GM10248 (cell line): ENCODE measurements around the gene CDC42BPB.

Experiments used
- CTCF ChIA-PET: fragments of 300-600 bp; sonication (Branson Sonifier 250); formaldehyde crosslinking; extraction: SDS; loops from one replicate; lab custom pipeline; 2021; ENCODE audit warnings: antibody characterized with exemption; lab: Yijun Ruan, JAX
- POLR2A ChIA-PET: fragments of 350-650 bp; sonication (Branson Sonifier 250); formaldehyde crosslinking; extraction: SDS; loops from one replicate; lab custom pipeline; 2020; ENCODE audit warnings: antibody characterized with exemption; lab: Yijun Ruan, JAX
- DNase-seq: peaks from one replicate; pipeline ENCODE4 v3.0.0; 2012; ENCODE audit errors: extremely low spot score
- TF ChIP-seq, protein P1 (sequence below): IDR thresholded peaks from 2 replicates; pipeline ENCODE4 v1.5.1; 2012; ENCODE audit warnings: mild to moderate bottlenecking, low read depth; ENCODE audit errors: extremely low read depth, missing control alignments, control extremely low read depth

Gene CDC42BPB

GRCh38 chr14:103002578-103003350, 54.6 kb downstream of the CDC42BPB start:
- ChIA-PET POLR2A (no interaction called here), CTCF (interaction anchor here (0.8 to 1.6 kb wide), 2 partner anchors 22 to 287 kb away, joined by 3 to 4 read pairs; no protein-coding TSS in a partner anchor)
- no peak for DNase-seq
- TF ChIP-seq, protein P1, sequence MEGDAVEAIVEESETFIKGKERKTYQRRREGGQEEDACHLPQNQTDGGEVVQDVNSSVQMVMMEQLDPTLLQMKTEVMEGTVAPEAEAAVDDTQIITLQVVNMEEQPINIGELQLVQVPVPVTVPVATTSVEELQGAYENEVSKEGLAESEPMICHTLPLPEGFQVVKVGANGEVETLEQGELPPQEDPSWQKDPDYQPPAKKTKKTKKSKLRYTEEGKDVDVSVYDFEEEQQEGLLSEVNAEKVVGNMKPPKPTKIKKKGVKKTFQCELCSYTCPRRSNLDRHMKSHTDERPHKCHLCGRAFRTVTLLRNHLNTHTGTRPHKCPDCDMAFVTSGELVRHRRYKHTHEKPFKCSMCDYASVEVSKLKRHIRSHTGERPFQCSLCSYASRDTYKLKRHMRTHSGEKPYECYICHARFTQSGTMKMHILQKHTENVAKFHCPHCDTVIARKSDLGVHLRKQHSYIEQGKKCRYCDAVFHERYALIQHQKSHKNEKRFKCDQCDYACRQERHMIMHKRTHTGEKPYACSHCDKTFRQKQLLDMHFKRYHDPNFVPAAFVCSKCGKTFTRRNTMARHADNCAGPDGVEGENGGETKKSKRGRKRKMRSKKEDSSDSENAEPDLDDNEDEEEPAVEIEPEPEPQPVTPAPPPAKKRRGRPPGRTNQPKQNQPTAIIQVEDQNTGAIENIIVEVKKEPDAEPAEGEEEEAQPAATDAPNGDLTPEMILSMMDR = no peak

DNA sequence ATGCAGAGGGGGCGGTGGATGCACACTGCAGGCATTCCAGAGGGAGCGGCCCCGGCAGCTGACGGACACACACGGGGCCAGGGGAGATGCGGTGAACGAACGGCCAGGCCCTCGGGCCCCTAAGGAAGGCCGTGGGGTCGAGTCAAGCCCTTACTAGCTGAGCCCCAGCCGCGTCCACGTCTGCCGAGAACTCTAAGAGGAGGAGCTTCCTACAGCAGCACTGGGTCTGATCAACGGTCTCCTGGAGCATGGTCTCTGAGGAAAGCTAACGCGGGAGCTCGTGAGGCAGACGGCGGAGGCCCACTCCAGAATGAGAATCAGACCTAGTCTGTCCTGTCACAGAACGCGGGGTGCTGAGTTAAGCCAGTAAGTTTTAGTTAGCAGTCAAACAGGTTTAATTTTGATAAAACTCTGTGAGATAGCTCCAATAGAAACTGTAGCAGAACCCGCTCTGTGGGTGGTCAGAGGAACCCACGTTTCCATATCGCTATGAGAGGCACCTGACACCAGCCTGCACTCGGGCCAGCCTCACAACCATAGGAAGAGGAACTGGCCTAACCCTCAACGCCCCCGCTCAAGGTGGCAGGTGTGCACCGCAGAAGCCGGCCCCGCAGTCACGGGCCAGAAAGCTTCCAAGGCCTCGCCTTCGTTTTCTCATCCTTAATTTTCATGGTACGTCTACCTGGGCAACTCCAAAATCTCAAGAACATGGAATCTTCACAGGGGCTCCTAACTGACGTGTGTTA, 55.5 kb downstream of the CDC42BPB start:
- TF ChIP-seq, protein P1 = no peak
- CTCF ChIA-PET = interaction anchor here (1.2 to 3.1 kb wide), 3 partner anchors 9 to 307 kb away, joined by 3 to 16 read pairs (median 4); no protein-coding TSS in a partner anchor

DNA sequence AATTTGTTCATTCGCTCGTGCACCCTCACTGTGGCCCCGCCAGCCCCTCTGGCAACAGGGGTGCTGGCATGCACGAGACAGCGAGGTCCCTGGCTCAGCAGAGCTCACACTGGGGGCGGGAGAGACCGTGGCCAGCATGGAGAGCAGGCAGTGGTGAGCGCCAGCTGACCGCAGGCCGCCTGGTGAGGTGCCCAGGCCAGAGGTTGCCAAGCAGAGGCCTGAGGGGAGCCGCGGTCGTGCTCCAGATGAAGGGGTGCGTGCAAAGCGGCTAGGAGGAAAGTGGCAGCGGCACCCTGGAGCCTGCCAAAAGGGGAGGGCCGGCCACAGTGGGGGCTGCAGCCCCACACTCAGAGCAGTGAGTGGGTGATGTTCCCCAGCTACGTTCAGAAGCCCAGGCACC, 56.1 kb downstream of the CDC42BPB start:
- TF ChIP-seq, protein P1 = no peak
- DNase-seq = no peak
- ChIA-PET CTCF (interaction anchor here (1.2 to 3.1 kb wide), 3 partner anchors 9 to 306 kb away, joined by 3 to 16 read pairs (median 4); no protein-coding TSS in a partner anchor), POLR2A (no interaction called here)

More for the DNA sequence above, 55.5 kb downstream of the CDC42BPB start:
- POLR2A ChIA-PET = no interaction called here
- peak; percentile 66 for DNase-seq

DNA sequence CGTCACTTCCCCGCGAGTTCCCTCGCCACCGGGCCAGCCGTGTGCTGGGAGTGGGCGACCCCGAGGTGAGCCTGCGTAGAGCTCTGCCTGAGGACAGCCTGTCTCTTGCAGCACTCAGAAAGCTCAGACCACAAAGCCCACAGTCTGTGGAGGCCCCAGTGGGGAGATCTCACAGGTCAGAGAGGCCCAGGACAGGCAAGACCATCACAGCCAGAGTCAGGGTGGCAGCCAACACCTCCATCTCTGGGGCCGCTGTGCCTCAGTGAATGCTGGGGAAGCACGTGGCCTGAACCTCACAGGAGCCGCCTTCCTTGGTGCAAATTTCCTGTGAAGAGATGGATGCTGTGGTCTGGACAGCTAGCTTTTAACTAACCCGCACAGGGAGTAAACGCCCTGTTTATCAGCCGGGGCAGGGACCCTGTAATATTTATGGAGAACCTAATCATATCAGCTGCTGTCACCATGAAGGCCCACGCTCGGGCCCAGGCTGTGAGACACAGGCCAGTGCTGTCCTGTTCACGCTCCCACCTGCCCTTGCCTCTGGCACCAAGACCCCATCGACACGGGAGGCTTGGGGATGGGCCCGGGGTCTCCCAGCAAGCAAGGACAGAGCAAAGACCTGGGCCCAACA, 56.9 kb downstream of the CDC42BPB start:
- ChIA-PET POLR2A (no interaction called here), CTCF (interaction anchor here (0.8 to 3.1 kb wide), 4 partner anchors 10 to 31 kb away, joined by 3 to 16 read pairs (median 4); no protein-coding TSS in a partner anchor)
- DNase-seq = no peak
- TF ChIP-seq, protein P1 = no peak

DNA sequence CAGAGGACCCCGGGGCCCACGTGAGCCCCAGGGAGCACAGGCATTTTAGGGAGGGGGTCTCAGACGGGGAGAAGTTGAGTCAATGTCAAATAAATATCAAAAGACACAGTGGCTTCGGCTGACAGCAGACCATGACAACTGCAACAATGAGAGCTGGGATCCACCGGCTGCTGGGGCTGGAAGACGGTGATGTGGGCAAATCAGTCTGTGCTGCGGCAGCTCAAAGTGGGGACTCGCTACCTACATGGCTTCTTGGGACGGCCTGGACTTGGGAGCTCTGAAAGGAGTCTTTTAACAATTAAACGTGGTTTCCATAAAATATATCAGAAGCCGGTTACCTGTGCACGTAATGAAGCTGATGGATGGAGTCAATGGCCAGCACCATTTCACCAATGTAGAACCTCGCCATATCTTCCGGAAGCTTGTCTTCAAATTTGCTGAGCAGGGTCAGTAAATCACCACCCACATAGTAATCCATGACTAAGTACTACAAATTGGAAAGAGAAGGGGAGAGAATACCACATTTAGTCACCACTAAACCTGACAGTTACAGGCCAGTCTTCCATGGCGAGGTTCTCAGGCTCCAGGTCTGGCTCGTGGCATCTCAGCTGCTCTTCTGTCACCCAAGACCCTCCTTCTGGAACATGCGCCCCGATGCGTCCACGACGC, 58.0 kb downstream of the CDC42BPB start:
- DNase-seq = no peak
- ChIA-PET POLR2A (no interaction called here), CTCF (interaction anchor here (0.8 to 3.1 kb wide), 3 partner anchors 11 to 14 kb away, joined by 3 to 16 read pairs (median 5); no protein-coding TSS in a partner anchor)
- TF ChIP-seq, protein P1 = no peak
